ENCODE measurements around the gene TEX44. TPM values are rescaled to one million over a fixed set of nuclear protein-coding genes. Genes with fewer than 3 reads are reported as not detected.

Gene TEX44
- polyA plus RNA-seq, 12 donors = not detected

DNA sequence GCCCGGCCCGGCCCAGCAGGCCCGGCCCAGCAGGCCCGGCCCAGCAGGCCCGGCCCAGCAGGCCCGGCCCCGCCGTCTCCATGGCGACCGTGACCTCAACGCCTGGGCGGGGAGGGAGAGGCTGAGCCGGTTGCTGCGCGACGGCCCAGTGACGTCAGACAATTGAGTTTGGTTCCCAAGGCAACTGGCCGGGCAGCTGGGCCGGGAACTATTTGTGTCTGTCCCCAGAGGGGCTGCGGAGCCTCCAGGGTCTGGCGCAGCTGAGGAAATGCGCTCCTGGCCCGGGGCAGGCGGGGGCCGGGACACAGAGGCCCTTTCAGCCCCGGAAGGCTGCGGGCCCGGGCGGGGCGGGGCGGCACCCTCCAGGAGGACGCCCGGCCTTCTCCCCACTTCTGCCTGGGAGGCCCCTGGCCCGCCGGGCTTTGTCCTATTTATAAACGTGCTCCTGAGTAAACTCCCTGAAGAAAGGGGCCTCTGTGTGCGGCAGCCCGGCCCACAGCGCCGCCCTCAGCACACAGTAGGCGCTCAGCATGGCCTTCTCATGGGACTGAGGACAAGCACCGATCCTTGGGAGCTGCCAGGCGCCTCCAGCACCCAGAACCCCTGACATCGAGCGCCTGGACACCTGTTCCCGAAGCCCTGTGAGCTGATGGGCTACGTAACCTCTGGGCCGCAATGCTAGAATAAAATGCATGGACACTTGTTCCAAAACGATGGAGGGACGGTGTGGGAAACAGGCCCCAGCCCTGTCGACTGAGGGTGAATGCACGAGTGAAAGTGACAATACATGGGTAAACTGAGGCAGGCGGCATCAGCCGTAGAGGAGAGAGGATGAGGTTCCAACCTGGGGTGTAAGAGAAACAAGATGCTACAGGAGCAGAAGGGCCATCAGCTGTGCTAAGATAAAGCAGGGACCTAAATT, 12.3 kb downstream of the TEX44 start:
- peak; percentile 99 for DNase-seq

DNA sequence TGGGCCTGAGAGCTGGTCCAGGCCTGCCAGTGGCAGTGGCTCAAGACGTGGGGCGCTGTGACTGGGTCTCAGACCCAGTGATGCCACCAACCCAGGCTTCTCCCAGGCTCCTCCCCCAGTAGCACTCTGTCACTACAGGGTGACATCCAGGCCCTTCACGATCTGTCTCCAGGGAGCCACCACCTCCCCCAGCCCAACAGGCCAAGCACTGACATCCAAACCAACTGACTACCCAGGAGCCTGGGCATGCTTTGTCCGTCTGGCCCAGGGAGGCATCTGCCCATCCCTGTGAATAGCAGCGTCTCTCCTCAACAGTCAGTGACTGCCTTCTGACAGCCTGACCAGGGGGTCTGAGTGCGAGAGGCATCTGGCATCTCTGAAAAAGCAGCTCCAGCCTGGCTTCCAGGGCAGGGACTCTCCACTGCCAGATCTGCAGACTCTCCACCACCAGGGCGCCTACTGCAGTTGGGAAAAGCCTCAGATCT, 13.0 kb downstream of the TEX44 start:
- no peak for DNase-seq

GRCh38 chr2:231606941-231607340, 14.3 kb downstream of the TEX44 start:
- no peak for DNase-seq

DNA sequence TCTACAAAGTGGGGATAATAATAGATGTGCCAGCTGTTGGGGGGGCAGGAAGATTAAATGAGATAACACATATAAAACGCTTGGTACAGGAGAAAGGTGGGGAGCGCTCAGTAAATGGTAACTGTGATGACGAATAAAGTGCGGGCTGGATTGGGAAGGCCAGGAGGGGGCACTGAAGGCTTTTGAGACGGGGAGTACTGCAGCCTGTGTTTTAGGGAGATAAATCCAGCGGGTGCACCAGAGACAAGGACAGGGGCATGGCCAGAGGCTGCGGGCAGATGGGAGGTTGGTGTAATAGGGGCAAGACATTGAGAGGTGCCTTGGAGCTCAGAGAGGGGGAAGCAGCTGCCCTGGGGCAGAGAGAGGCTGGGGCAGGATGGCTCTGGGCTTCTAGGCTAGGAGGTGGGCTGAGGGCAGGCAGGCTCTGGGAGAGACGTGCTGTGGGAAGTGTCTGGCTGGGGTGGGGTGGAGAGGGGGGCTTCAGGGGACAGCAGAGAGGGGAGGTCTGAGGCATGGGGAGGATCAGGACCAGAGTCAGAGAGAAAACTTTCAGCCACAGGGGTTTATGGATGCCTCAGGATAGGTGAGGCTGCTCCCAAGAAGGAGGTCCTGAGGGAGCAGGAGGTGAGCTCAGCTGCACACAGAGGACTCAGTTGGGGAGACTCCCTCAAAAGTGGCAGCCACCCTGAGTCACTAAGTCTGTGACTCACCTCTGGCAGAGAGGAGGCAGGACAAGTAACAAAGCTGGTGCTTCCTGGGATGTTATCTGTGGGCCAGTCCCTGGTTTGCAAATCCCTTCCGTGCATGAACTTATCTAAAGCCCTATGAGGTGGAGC, 18.8 kb downstream of the TEX44 start:
- no peak for DNase-seq

DNA sequence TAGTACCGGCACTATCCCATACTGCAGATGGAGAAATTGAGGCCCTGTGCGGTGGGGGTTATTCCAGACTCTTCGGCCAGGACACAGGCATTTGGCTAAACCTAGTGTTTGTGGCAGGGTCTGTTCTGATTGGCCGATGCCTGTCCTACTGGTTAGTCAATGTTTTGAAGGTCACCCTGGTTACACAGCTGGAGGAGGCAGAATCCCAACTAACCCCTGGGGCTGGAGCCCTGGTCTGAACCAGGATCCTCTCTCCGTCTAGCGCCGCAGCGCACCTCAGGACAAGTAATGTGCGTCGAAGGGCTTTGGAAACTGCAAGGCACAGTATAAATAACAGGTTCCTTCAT, 19.4 kb downstream of the TEX44 start:
- peak; percentile 65 for DNase-seq

DNA sequence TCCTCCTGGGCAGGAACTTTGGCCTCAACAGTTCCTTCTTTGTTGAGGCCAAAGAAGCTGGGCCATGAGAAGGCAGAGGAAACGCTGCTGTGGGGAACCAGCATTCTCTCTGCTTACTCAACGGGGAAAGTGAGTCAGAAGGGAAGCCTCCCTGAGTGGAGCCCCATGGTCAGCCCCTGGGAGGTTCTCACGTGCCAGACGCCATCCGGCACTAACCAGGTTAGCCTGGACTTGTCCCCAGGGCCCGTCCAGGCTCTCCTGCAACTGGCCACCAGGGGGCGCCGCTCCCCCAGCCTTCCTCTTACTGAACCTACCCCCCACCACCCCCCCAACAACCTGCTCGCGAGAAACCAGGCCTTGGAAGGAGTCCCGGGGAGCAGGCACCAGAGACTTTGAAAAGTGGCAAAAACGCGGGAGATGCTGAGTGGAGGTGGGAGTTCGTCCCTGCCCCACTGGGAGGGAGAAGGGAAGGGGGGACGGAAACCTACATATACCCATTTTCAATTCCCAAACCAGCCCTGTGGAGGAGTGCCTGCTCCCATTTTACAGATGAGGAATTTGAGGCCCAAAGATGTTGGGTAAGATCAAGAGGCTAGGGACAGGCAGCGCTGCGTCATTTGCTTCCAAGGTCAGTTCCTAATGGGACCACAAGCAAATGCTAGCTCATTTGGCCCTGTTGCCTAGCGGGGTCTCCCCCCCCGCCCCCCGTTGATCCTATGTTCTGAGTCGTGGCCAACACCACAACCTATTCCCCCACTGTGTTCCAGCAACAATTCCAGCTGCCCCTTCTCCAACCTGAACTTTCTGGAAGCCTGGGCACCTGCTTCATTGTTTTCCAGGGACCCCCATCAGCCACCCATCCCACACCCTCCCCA, 20.0 kb downstream of the TEX44 start:
- DNase-seq = peak; percentile 92

GRCh38 chr2:231613331-231613662, 20.6 kb downstream of the TEX44 start:
- peak; percentile 56 for DNase-seq

DNA sequence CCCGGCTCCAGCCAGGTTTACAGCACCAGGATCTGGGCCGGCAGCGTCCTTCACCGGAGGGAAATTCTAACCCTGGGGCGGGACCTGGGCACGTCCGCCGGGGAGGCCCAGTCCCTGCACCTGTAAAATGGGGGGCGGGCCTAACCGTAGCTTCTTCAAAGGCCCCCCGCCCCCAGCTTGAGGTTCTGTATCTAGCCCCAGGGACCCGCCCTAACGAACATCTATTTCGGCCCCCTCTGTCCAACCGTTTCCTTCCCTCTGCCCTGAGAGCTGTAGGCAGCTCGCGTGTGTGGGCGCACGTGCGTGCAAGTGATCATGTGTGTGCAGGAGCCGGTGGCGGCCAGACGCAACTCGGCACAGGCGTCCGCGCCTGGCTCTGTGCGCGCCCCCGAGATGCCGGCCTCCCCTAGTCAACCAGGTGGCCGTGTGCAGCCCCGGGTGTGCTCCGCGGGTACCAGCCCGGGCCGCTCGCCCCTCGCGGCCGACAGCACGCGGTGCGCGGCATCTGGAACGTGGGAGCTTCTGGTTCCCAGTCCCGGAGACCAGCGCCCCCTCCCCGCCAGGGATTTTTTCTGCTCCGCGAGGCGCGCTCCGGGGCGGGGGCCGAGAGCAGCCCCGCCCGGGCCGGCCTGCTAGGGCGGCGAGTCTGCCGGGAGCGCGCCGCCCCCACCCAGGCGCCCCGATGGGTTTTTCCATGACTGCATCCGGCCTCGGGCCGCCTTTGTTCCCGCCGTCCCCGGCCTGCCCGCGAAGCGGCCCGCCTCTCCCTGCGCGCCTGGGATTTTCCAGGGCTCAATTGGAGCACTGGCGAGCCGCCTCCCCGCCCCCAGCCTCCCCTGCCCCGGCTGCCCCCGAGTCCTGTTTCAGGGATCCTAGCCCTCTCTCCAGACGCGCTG, 21.2 kb downstream of the TEX44 start:
- peak; percentile 88 for DNase-seq

- no peak for DNase-seq
These were observed 21.9 kb downstream of the TEX44 start for GRCh38 chr2:231614559-231615057.

- DNase-seq = no peak
These were observed 22.5 kb downstream of the TEX44 start for GRCh38 chr2:231615058-231615671.

DNA sequence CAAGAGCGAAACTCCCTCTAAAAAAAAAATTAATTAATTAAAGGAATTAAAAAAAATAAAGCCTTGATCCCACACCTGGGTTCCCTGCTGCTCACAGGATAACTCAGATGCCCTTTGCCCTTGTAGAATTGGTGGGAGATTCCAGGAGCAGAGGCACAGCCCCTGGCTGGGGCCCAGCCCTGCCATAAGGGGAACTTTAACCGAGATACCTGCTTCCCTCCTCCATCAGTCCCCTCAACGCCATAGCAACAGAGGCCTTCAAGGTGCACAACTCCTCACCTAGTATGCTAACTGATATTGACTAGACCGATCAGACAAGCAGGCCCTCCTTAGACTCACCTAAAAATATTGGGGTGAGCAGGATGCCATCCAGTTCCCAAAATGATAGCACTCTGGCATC, 23.6 kb downstream of the TEX44 start:
- no peak for DNase-seq

GRCh38 chr2:231617059-231617926, 24.6 kb downstream of the TEX44 start:
- DNase-seq = no peak

- DNase-seq = peak; percentile 79
These were observed 28.6 kb downstream of the TEX44 start for GRCh38 chr2:231621051-231621879.

DNA sequence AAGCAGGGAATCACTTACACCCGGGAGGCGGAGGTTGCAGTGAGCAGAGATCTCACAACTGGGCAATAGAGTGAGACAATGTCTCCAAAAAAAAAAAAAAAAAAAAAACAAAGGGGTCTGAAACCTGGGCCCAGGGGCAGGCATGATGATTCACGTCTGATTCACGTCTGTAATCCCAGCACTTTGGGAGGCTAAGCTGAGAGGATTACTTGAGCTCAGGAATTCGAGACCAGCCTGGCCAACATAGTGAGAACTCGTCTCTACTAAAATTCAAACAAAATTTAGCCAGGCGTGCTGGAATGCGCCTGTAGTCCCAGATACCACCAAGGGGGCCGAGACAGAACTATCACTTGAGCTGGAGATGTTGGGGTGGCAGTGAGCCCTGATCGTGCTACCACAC, 30.3 kb downstream of the TEX44 start:
- no peak for DNase-seq

GRCh38 chr2:231626449-231626848, 33.8 kb downstream of the TEX44 start:
- no peak for DNase-seq

GRCh38 chr2:231627384-231628120, 34.9 kb downstream of the TEX44 start:
- DNase-seq = no peak

GRCh38 chr2:231632559-231633142, 40.0 kb downstream of the TEX44 start:
- DNase-seq = no peak
